Smooth muscle cell (in vitro differentiated cells): ENCODE measurements around the gene FBRS. TPM values are rescaled to one million over a fixed set of nuclear protein-coding genes. Genes with fewer than 3 reads are reported as not detected.

Source experiments
- DNase-seq: peaks from one replicate; lab custom pipeline; 2025; ENCODE audit not compliant: unreplicated experiment; lab: John Stamatoyannopoulos, UW
- H2AFZ ChIP-seq: fragments of 200-600 bp; sonication (generic); 2 replicates; pipeline ENCODE4 v1.6.0; 2016; ENCODE audit warnings: antibody characterized with exemption, low read depth, mild to moderate bottlenecking
- H3F3A ChIP-seq: fragments of 200-600 bp; sonication (generic); 2 replicates; pipeline ENCODE4 v1.6.0; 2017; ENCODE audit warnings: antibody characterized with exemption, low read depth
- H3K27ac ChIP-seq: fragments of 200-600 bp; sonication (generic); 2 replicates; pipeline ENCODE4 v1.5.1; 2016; ENCODE audit warnings: low read depth, mild to moderate bottlenecking
- H3K27me3 ChIP-seq: fragments of 200-600 bp; sonication (generic); 2 replicates; pipeline ENCODE4 v1.6.1; 2016; ENCODE audit warnings: low read depth, mild to moderate bottlenecking
- H3K36me3 ChIP-seq: fragments of 200-600 bp; sonication (generic); 2 replicates; pipeline ENCODE4 v1.5.1; 2016; ENCODE audit warnings: low read depth
- H3K4me1 ChIP-seq: fragments of 200-600 bp; sonication (generic); 2 replicates; pipeline ENCODE4 v1.5.1; 2016; ENCODE audit warnings: low read depth
- H3K4me2 ChIP-seq: fragments of 200-600 bp; sonication (generic); 2 replicates; pipeline ENCODE4 v1.6.0; 2016; ENCODE audit warnings: mild to moderate bottlenecking
- H3K4me3 ChIP-seq: fragments of 200-600 bp; sonication (generic); 2 replicates; pipeline ENCODE4 v1.5.1; 2016; ENCODE audit warnings: mild to moderate bottlenecking
- H3K79me2 ChIP-seq: fragments of 200-600 bp; sonication (generic); 2 replicates; pipeline ENCODE4 v1.6.0; 2016; ENCODE audit warnings: low read depth, mild to moderate bottlenecking
- H3K9ac ChIP-seq: fragments of 200-600 bp; sonication (generic); 2 replicates; pipeline ENCODE4 v1.6.0; 2016; ENCODE audit warnings: low read depth
- H3K9me3 ChIP-seq: fragments of 200-600 bp; sonication (generic); replicated peaks from 2 replicates; pipeline ENCODE4 v1.5.1; 2016; ENCODE audit warnings: low read depth
- H4K20me1 ChIP-seq: fragments of 200-600 bp; sonication (generic); 2 replicates; pipeline ENCODE4 v1.6.0; 2016; ENCODE audit warnings: low read depth
- WGBS: methylation state at CpG from one replicate; pipeline ENCODE4 v1.1.7; 2016; ENCODE audit warnings: low lambda C conversion rate; 5-methylcytosine and 5-hydroxymethylcytosine counted together
- polyA plus RNA-seq: library from polyadenylated mRNA; unstranded; fragments of >200 nt; fragmentation: Nextera tagmentation; extraction: Ambion mirVana; gene quantifications from 2 replicates; pipeline ENCODE4 v1.2.1, GENCODE V29; 2016
- total RNA-seq: library from RNA; depleted of rRNA; stranded (reverse); fragments of >200 nt; gene quantifications from 2 replicates; pipeline ENCODE4 v1.2.3, GENCODE V29; 2014
- TF ChIP-seq, protein P1 (sequence below): fragments of 200-600 bp; sonication (generic); IDR thresholded peaks from 2 replicates; pipeline ENCODE4 v1.5.1; 2017; ENCODE audit warnings: borderline replicate concordance, mild to moderate bottlenecking, antibody characterized with exemption; ENCODE audit not compliant: insufficient read depth, poor library complexity, severe bottlenecking

Gene FBRS
- total and polyA plus RNA-seq, 2 experiments from 2014 or later = 18.3 to 21.9 TPM

DNA sequence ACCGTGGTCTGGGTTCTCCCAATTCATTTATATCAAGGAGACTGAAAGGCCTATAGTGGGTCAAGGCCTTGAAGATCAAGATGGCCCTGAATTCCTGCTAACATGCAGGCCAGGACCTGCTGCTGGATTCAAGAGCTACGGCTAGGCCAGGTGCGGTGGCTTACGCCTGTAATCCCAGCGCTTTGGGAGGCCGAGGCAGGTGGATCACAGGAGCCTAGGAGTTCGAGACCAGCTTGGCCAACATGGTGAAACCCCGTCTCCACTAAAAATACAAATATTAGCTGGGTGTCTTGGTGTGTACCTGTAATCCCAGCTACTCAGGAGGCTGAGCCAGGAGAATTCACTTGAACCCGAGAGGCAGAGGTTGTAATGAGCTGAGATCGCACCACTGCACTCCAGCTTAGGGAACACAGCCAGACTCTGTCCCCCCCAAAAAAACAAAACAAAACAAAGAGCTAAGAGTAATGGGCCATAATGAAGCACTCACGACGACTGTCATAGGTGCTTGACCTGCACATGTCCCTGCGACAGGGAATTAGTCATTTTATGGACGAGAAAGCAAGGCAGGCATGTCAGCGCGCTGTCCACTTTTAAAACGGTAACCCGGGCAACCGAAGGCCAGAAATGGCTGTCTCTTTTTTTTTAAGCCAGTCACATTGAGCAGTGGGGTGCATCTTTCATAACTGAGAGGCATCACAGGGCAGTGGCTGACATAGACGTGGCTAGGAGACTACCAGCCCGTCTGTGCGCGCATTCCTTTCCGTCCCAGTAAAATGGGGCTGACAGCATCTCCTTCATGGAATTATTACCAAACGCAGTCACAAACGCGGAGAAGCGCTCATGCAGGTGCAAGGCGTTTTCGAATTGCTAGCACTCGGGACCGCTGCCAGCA, 1.0 kb upstream of the FBRS start:
- H4K20me1 ChIP-seq = peaks cover 27% of the 10 kb centered on the region
- TF ChIP-seq, protein P1, sequence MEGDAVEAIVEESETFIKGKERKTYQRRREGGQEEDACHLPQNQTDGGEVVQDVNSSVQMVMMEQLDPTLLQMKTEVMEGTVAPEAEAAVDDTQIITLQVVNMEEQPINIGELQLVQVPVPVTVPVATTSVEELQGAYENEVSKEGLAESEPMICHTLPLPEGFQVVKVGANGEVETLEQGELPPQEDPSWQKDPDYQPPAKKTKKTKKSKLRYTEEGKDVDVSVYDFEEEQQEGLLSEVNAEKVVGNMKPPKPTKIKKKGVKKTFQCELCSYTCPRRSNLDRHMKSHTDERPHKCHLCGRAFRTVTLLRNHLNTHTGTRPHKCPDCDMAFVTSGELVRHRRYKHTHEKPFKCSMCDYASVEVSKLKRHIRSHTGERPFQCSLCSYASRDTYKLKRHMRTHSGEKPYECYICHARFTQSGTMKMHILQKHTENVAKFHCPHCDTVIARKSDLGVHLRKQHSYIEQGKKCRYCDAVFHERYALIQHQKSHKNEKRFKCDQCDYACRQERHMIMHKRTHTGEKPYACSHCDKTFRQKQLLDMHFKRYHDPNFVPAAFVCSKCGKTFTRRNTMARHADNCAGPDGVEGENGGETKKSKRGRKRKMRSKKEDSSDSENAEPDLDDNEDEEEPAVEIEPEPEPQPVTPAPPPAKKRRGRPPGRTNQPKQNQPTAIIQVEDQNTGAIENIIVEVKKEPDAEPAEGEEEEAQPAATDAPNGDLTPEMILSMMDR = no peak
- H3F3A ChIP-seq = peaks cover 19% of the 10 kb centered on the region
- no peak for DNase-seq
- H3K9me3 ChIP-seq = no peaks in the 10 kb centered on the region
- peaks cover 3% of the 10 kb centered on the region for H3K36me3 ChIP-seq
- H3K4me1 ChIP-seq = peaks cover 14% of the 10 kb centered on the region
- H3K9ac ChIP-seq = peak overlapping the region; percentile 70
- H3K4me2 ChIP-seq = peak overlapping the region; percentile 93
- H3K79me2 ChIP-seq = peaks cover 31% of the 10 kb centered on the region
- WGBS = 45% methylated on average over 32 of the region's 32 CpGs
- H2AFZ ChIP-seq = peak overlapping the region; percentile 65
- H3K27ac ChIP-seq = peak overlapping the region; percentile 84
- H3K27me3 ChIP-seq = no peaks in the 10 kb centered on the region
- peak overlapping the region; percentile 55 for H3K4me3 ChIP-seq

DNA sequence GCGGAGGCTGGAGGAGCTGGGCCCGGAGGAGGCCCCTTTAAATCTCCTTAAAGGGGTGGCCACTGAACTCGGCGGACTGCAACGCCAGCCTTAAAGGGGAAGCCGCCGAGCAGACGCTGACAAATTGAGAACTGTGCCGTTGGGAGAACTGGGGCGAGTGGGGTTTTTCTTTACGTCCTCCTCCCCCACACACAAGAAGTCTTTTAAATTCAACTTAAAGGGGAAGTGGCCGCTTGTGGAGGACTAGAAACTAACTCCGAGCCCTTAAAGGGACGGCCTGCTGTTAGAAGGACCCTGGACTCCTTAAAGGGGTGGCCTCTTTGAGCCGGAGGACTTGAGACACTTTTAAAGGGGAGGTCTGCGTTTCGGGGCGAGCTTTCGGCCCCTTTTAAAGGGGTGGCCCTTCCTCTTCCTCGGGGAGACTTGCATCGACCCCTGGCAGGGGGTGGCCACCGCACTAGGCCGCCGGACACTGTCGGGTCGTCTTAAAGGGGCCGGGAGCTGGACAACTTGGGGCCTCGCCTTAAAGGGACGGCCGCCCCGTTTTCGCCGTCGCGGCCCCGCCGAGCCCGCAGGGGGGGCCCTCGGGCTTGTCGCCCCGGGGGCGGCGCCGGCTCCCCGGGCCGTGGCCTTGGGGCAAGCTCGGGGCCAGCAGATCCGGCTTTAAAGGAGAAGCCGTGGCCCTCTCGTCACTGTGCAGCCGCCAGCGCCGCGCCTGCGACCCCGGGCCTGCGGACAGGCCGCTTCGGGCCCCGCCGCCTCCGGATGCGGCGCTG, 688 bp downstream of the FBRS start:
- Histone ChIP-seq H3K4me3 (peak overlapping the region; percentile 82), H3K27ac (peak overlapping the region; percentile 95), H4K20me1 (peaks cover 44% of the 10 kb centered on the region), H3K4me2 (peak overlapping the region; percentile 99), H3K9me3 (no peaks in the 10 kb centered on the region), H3K36me3 (peaks cover 8% of the 10 kb centered on the region), H3K4me1 (peaks cover 13% of the 10 kb centered on the region), H3K79me2 (peaks cover 41% of the 10 kb centered on the region), H3F3A (peaks cover 19% of the 10 kb centered on the region), H3K27me3 (no peaks in the 10 kb centered on the region), H3K9ac (peak overlapping the region; percentile 97), H2AFZ (no peak overlapping the region)
- TF ChIP-seq, protein P1 = peak; percentile 30
- DNase-seq = peak; percentile 86
- WGBS = 0% methylated on average over 59 of the region's 64 CpGs

- Histone ChIP-seq H3K4me3 (peak overlapping the region; percentile 82), H3K27ac (peak overlapping the region; percentile 95), H3K36me3 (peaks cover 8% of the 10 kb centered on the region), H3K9me3 (no peaks in the 10 kb centered on the region), H2AFZ (no peak overlapping the region), H3F3A (peaks cover 19% of the 10 kb centered on the region), H4K20me1 (peaks cover 52% of the 10 kb centered on the region), H3K4me2 (peak overlapping the region; percentile 99), H3K79me2 (peaks cover 41% of the 10 kb centered on the region), H3K27me3 (no peaks in the 10 kb centered on the region), H3K9ac (peak overlapping the region; percentile 97), H3K4me1 (peaks cover 13% of the 10 kb centered on the region)
- no peak for DNase-seq
- WGBS = 13% methylated on average over 54 of the region's 84 CpGs
- TF ChIP-seq, protein P1 = peak; percentile 4
Measured at GRCh38 chr16:30659507-30660423, 1.5 kb downstream of the FBRS start.
